WTC11 (cell line): ENCODE results near the gene ADAMTS2. TPM values are rescaled to one million over a fixed set of nuclear protein-coding genes. Genes with fewer than 3 reads are reported as not detected.

ENCODE experiments used
- ATAC-seq: fragments of 200-7000 bp; cut with Tn5 transposase; 2 replicates; pipeline ENCODE4 v1.10.0; 2021; ENCODE audit warnings: mild to moderate bottlenecking, moderate library complexity
- CTCF ChIA-PET: fragments of 300-600 bp; sonication (Branson Sonifier 250); formaldehyde crosslinking; loops from one replicate; lab custom pipeline; 2021; ENCODE audit warnings: antibody characterized with exemption; lab: Charles Lee
- POLR2A ChIA-PET: fragments of 350-600 bp; sonication (Branson Sonifier 250); formaldehyde crosslinking; loops from one replicate; lab custom pipeline; 2021; ENCODE audit warnings: antibody characterized with exemption; lab: Charles Lee
- DNase-seq: peaks from one replicate; pipeline ENCODE4 v3.0.0; 2021; ENCODE audit warnings: low spot score
- H3K27ac Mint-ChIP-seq: 2 replicates; pipeline ENCODE4 v1.8.0; 2021; ENCODE audit warnings: mixed read lengths
- H3K27me3 Mint-ChIP-seq: 2 replicates; pipeline ENCODE4 v1.8.0; 2021; ENCODE audit warnings: low read depth, mild to moderate bottlenecking, moderate library complexity, mixed read lengths
- H3K36me3 Mint-ChIP-seq: 2 replicates; pipeline ENCODE4 v1.8.0; 2021; ENCODE audit warnings: mixed read lengths
- H3K4me1 Mint-ChIP-seq: 2 replicates; pipeline ENCODE4 v1.8.0; 2022; ENCODE audit warnings: mixed read lengths
- H3K4me3 Mint-ChIP-seq: 2 replicates; pipeline ENCODE4 v1.8.0; 2021; ENCODE audit warnings: mild to moderate bottlenecking, moderate library complexity, mixed read lengths
- H3K9me3 Mint-ChIP-seq: 2 replicates; pipeline ENCODE4 v1.8.0; 2021; ENCODE audit warnings: mixed read lengths
- AFF4 ChIP-seq: sonication (generic); formaldehyde crosslinking; IDR thresholded peaks from 2 replicates; pipeline ENCODE4 v1.8.1; 2023; ENCODE audit warnings: mild to moderate bottlenecking, missing genetic modification reagents, borderline replicate concordance
- ATF2 ChIP-seq: sonication (generic); formaldehyde crosslinking; IDR thresholded peaks from 2 replicates; pipeline ENCODE4 v1.8.1; 2022; ENCODE audit warnings: low read depth, missing genetic modification reagents, borderline replicate concordance
- ATF6 ChIP-seq: sonication (generic); formaldehyde crosslinking; IDR thresholded peaks from 2 replicates; pipeline ENCODE4 v1.8.1; 2023; ENCODE audit warnings: mild to moderate bottlenecking, missing genetic modification reagents
- GTF2I ChIP-seq: fragments of 250-450 bp; sonication (Bioruptor Pico); conservative IDR thresholded peaks from 2 replicates; pipeline ENCODE4 v1.4.0; 2021; ENCODE audit warnings: mild to moderate bottlenecking
- IRF2 ChIP-seq: sonication (generic); formaldehyde crosslinking; IDR thresholded peaks from 2 replicates; pipeline ENCODE4 v1.8.0; 2022; ENCODE audit warnings: low read depth, missing genetic modification reagents, borderline replicate concordance
- JAZF1 ChIP-seq: fragments of 250-450 bp; sonication (Bioruptor Pico); IDR thresholded peaks from 2 replicates; pipeline ENCODE4 v1.9.0; 2021; ENCODE audit warnings: moderate library complexity, mild to moderate bottlenecking, inconsistent platforms
- NFYB ChIP-seq: sonication (generic); formaldehyde crosslinking; conservative IDR thresholded peaks from 2 replicates; pipeline ENCODE4 v1.8.0; 2022; ENCODE audit warnings: low read depth, missing genetic modification reagents
- NR2C2 ChIP-seq: sonication (generic); formaldehyde crosslinking; IDR thresholded peaks from 2 replicates; pipeline ENCODE4 v1.8.0; 2022; ENCODE audit warnings: mild to moderate bottlenecking, missing genetic modification reagents
- OVOL2 ChIP-seq: fragments of 250-450 bp; sonication (Bioruptor Pico); IDR thresholded peaks from 2 replicates; pipeline ENCODE4 v1.9.0; 2021; ENCODE audit warnings: mild to moderate bottlenecking, borderline replicate concordance
- RORB ChIP-seq: fragments of 250-450 bp; sonication (Bioruptor Pico); IDR thresholded peaks from 2 replicates; pipeline ENCODE4 v1.9.0; 2021; ENCODE audit warnings: mild to moderate bottlenecking
- SOX15 ChIP-seq: fragments of 250-450 bp; sonication (Bioruptor Pico); IDR thresholded peaks from 2 replicates; pipeline ENCODE4 v1.9.0; 2021; ENCODE audit warnings: mild to moderate bottlenecking
- USF2 ChIP-seq: sonication (generic); formaldehyde crosslinking; IDR thresholded peaks from 2 replicates; pipeline ENCODE4 v1.8.1; 2023; ENCODE audit warnings: mild to moderate bottlenecking, missing genetic modification reagents, moderate library complexity
- ZNF121 ChIP-seq: sonication (generic); formaldehyde crosslinking; IDR thresholded peaks from 2 replicates; pipeline ENCODE4 v1.8.0; 2023; ENCODE audit warnings: missing genetic modification reagents
- ZNF263 ChIP-seq: sonication (generic); formaldehyde crosslinking; IDR thresholded peaks from 2 replicates; pipeline ENCODE4 v1.8.1; 2022; ENCODE audit warnings: low read depth, mild to moderate bottlenecking, moderate library complexity, missing genetic modification reagents
- ZNF317 ChIP-seq: sonication (generic); formaldehyde crosslinking; IDR thresholded peaks from 2 replicates; pipeline ENCODE4 v1.8.1; 2023; ENCODE audit warnings: low read depth, mild to moderate bottlenecking, moderate library complexity, missing genetic modification reagents, borderline replicate concordance
- ZNF416 ChIP-seq: fragments of 250-450 bp; sonication (Bioruptor Pico); IDR thresholded peaks from 2 replicates; pipeline ENCODE4 v1.9.0; 2021; ENCODE audit warnings: mild to moderate bottlenecking, inconsistent platforms
- ZNF512 ChIP-seq: sonication (generic); formaldehyde crosslinking; IDR thresholded peaks from 2 replicates; pipeline ENCODE4 v1.8.1; 2022; ENCODE audit warnings: missing genetic modification reagents, borderline replicate concordance
- total RNA-seq: library from RNA; stranded (reverse); gene quantifications from 3 replicates; pipeline ENCODE4 v1.2.3, GENCODE V29; 2021
- TF ChIP-seq, protein P1 (sequence below): sonication (generic); formaldehyde crosslinking; IDR thresholded peaks from 2 replicates; pipeline ENCODE4 v1.8.1; 2022; ENCODE audit warnings: low read depth, mild to moderate bottlenecking, moderate library complexity, missing genetic modification reagents, borderline replicate concordance
- TF ChIP-seq, protein P2 (sequence below): sonication (generic); formaldehyde crosslinking; IDR thresholded peaks from 2 replicates; pipeline ENCODE4 v1.8.1; 2022; ENCODE audit warnings: mild to moderate bottlenecking, moderate library complexity, missing genetic modification reagents
- TF ChIP-seq, protein P3 (sequence below): fragments of 200-600 bp; IDR thresholded peaks from 2 replicates; pipeline ENCODE4 v1.8.0; 2022; ENCODE audit warnings: antibody characterized with exemption
- TF ChIP-seq, protein P4 (sequence below): fragments of 250-450 bp; sonication (Bioruptor Pico); IDR thresholded peaks from 2 replicates; pipeline ENCODE4 v2.1.2; 2022; ENCODE audit warnings: mild to moderate bottlenecking, moderate library complexity

Gene ADAMTS2
- total RNA-seq, 1 experiment from 2014 or later: 11.2 TPM

- TF ChIP-seq ATF2: no peak
- no peak for TF ChIP-seq ZNF317 (CRISPR knock-in tag)
- TF ChIP-seq ATF6 (CRISPR knock-in tag): no peak
- TF ChIP-seq ZNF121 (CRISPR knock-in tag): no peak
Observed at GRCh38 chr5:179160584-179160983, 184.7 kb downstream of the ADAMTS2 start (continued).

DNA sequence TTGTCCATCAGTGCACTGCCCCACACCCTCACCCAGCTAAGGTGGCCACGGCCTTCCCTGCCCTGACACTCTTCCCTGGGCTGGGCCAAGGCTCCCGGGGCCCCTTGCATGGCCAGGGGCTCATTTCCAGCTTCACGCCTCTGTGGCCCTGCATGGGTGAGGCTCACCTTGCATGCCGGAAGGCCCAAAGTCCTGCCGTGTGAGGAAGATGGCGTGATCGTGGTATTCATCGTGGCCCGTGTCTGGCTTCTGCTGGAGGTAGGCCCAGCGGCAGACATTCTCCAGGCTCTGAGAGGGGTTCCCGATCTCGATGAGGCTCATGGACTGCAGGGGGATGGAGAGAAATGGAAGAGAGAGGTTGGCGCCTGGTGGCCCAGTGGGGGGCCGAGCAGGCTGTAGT is 186.7 kb downstream of the ADAMTS2 start:
- Mint-ChIP-seq H3K4me1 (no peaks in the 10 kb centered on the region), H3K4me3 (no peak overlapping the region), H3K9me3 (peaks cover 32% of the 10 kb centered on the region), H3K27me3 (no peaks in the 10 kb centered on the region), H3K36me3 (peaks cover 7% of the 10 kb centered on the region; the same call in 1 of the 2 replicates), H3K27ac (no peak overlapping the region)
- DNase-seq (peak; percentile 2), ATAC-seq (no peak)
- POLR2A ChIA-PET: no interaction called here
- TF ChIP-seq AFF4 (no peak), SOX15 (CRISPR knock-in tag) (no peak), IRF2 (CRISPR knock-in tag) (no peak), USF2 (CRISPR knock-in tag) (no peak), GTF2I (CRISPR knock-in tag) (no peak), ZNF416 (CRISPR knock-in tag) (no peak), RORB (CRISPR knock-in tag) (no peak), ZNF263 (CRISPR knock-in tag) (no peak), ZNF512 (no peak), OVOL2 (no peak), NFYB (CRISPR knock-in tag) (no peak), NR2C2 (CRISPR knock-in tag) (no peak), JAZF1 (CRISPR knock-in tag) (no peak)
- TF ChIP-seq, protein P1, sequence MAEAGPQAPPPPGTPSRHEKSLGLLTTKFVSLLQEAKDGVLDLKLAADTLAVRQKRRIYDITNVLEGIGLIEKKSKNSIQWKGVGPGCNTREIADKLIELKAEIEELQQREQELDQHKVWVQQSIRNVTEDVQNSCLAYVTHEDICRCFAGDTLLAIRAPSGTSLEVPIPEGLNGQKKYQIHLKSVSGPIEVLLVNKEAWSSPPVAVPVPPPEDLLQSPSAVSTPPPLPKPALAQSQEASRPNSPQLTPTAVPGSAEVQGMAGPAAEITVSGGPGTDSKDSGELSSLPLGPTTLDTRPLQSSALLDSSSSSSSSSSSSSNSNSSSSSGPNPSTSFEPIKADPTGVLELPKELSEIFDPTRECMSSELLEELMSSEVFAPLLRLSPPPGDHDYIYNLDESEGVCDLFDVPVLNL: no peak
- TF ChIP-seq, protein P2, sequence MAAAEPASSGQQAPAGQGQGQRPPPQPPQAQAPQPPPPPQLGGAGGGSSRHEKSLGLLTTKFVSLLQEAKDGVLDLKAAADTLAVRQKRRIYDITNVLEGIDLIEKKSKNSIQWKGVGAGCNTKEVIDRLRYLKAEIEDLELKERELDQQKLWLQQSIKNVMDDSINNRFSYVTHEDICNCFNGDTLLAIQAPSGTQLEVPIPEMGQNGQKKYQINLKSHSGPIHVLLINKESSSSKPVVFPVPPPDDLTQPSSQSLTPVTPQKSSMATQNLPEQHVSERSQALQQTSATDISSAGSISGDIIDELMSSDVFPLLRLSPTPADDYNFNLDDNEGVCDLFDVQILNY: no peak
- TF ChIP-seq, protein P3, sequence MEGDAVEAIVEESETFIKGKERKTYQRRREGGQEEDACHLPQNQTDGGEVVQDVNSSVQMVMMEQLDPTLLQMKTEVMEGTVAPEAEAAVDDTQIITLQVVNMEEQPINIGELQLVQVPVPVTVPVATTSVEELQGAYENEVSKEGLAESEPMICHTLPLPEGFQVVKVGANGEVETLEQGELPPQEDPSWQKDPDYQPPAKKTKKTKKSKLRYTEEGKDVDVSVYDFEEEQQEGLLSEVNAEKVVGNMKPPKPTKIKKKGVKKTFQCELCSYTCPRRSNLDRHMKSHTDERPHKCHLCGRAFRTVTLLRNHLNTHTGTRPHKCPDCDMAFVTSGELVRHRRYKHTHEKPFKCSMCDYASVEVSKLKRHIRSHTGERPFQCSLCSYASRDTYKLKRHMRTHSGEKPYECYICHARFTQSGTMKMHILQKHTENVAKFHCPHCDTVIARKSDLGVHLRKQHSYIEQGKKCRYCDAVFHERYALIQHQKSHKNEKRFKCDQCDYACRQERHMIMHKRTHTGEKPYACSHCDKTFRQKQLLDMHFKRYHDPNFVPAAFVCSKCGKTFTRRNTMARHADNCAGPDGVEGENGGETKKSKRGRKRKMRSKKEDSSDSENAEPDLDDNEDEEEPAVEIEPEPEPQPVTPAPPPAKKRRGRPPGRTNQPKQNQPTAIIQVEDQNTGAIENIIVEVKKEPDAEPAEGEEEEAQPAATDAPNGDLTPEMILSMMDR: no peak
- TF ChIP-seq, protein P4, sequence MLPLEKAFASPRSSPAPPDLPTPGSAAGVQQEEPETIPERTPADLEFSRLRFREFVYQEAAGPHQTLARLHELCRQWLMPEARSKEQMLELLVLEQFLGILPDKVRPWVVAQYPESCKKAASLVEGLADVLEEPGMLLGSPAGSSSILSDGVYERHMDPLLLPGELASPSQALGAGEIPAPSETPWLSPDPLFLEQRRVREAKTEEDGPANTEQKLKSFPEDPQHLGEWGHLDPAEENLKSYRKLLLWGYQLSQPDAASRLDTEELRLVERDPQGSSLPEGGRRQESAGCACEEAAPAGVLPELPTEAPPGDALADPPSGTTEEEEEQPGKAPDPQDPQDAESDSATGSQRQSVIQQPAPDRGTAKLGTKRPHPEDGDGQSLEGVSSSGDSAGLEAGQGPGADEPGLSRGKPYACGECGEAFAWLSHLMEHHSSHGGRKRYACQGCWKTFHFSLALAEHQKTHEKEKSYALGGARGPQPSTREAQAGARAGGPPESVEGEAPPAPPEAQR (CRISPR knock-in tag): no peak
- CTCF ChIA-PET: no interaction called here
